HepG2 (cell line): ENCODE measurements around the gene HSD17B2. TPM values are rescaled to one million over a fixed set of nuclear protein-coding genes. Genes with fewer than 3 reads are reported as not detected.
A peak's percentile ranks its signal among the peaks of the same experiment; 100 is the strongest.

Experiments
- ATAC-seq: fragments of 200-7000 bp; cut with Tn5 transposase; 3 replicates; pipeline ENCODE4 v1.9.1; 2020; ENCODE audit warnings: mild to moderate bottlenecking, moderate library complexity
- BruUV-seq: library from RNA; stranded (reverse); fragments of 400-500 nt; replicated peaks from 2 replicates; lab custom pipeline; 2021; lab: Mats Ljungman, UMichigan
- CTCF ChIA-PET: fragments of 300-600 bp; formaldehyde crosslinking; extraction: SDS; loops from one replicate; lab custom pipeline; 2021; ENCODE audit warnings: low total read pairs, inconsistent platforms, low intra/inter-chr PET ratio; lab: Yijun Ruan, JAX
- POLR2A ChIA-PET: fragments of 350-600 bp; sonication (Branson Sonifier 250); formaldehyde crosslinking; loops from one replicate; lab custom pipeline; 2020; ENCODE audit warnings: antibody characterized with exemption, inconsistent platforms; lab: Yijun Ruan, JAX
- DNase-seq: peaks from one replicate; pipeline ENCODE4 v3.0.0-alpha.2; 2015; ENCODE audit warnings: low spot score
- FAIRE-seq: peaks from 3 replicates; lab custom pipeline; 2011; peaks lifted over from hg19 to GRCh38; lab: Jason Lieb, UNC
- H2AFZ ChIP-seq: one replicate; pipeline ENCODE4 v1.6.1; 2011; ENCODE audit warnings: low read length, inconsistent platforms
- H3K27ac ChIP-seq: fragments of 300-600 bp; 3 replicates; pipeline ENCODE4 v1.8.0; 2011; ENCODE audit warnings: mixed run types, mild to moderate bottlenecking, mixed read lengths, low read length, inconsistent platforms; ENCODE audit not compliant: insufficient read depth; ENCODE audit errors: extremely low read length
- H3K27me3 ChIP-seq, 2 experiments: fragments of 200-600 bp in 1 of 2; 2 replicates in 1 of 2; 3 replicates in 1 of 2; pipeline versions ENCODE4 v1.6.0 to v1.8.0; 2011; ENCODE audit warnings: low read length in 2 of 2, mild to moderate bottlenecking in 2 of 2, moderate library complexity in 2 of 2, inconsistent platforms in 1 of 2; ENCODE audit not compliant: insufficient read depth in 2 of 2, control insufficient read depth in 1 of 2
- H3K36me3 ChIP-seq, 2 experiments: fragments of 200-600 bp in 1 of 2; replicated peaks in 1 of 2; 2 replicates in 1 of 2; 3 replicates in 1 of 2; pipeline versions ENCODE4 v1.5.1 to v1.8.0; 2011; ENCODE audit warnings: low read length in 2 of 2, inconsistent platforms in 1 of 2; ENCODE audit not compliant: insufficient read depth in 2 of 2, control insufficient read depth in 1 of 2
- H3K4me1 ChIP-seq: 2 replicates; pipeline ENCODE4 v1.5.1; 2012; ENCODE audit warnings: low read length, inconsistent platforms; ENCODE audit not compliant: insufficient read depth
- H3K4me2 ChIP-seq: 2 replicates; pipeline ENCODE4 v1.6.0; 2011; ENCODE audit warnings: low read depth, low read length, inconsistent platforms
- H3K4me3 ChIP-seq, 3 experiments: fragments of 200-600 bp in 1 of 3; sonication (generic), shearing (Covaris generic) in 1 of 3; replicated peaks in 1 of 3; 2 replicates each; pipeline ENCODE4 v1.5.1; 2011 to 2016; ENCODE audit warnings: low read length in 3 of 3, inconsistent platforms in 2 of 3, low read depth in 2 of 3, mild to moderate bottlenecking in 2 of 3, control low read depth in 1 of 3, mixed read lengths in 1 of 3; ENCODE audit not compliant: insufficient read depth in 1 of 3
- H3K79me2 ChIP-seq: one replicate; pipeline ENCODE4 v1.6.1; 2011; ENCODE audit warnings: low read length, inconsistent platforms; ENCODE audit not compliant: insufficient read depth
- H3K9ac ChIP-seq: 2 replicates; pipeline ENCODE4 v1.6.0; 2011; ENCODE audit warnings: mild to moderate bottlenecking, low read depth, low read length, inconsistent platforms; ENCODE audit not compliant: insufficient read depth
- H3K9me3 ChIP-seq: 2 replicates; pipeline ENCODE4 v1.5.1; 2012; ENCODE audit warnings: mild to moderate bottlenecking, low read length
- H4K20me1 ChIP-seq: 2 replicates; pipeline ENCODE4 v1.6.0; 2011; ENCODE audit warnings: inconsistent platforms, mild to moderate bottlenecking, low read length, moderate library complexity; ENCODE audit not compliant: insufficient read depth
- FUBP1 ChIP-seq: sonication (generic); formaldehyde crosslinking; IDR thresholded peaks from 2 replicates; pipeline ENCODE4 v1.5.1; 2020; ENCODE audit warnings: missing genetic modification reagents, mild to moderate bottlenecking, borderline replicate concordance
- GFI1 ChIP-seq: sonication (generic); formaldehyde crosslinking; IDR thresholded peaks from 2 replicates; pipeline ENCODE4 v1.5.0; 2020; ENCODE audit warnings: missing genetic modification reagents, mild to moderate bottlenecking, borderline replicate concordance
- GPBP1L1 ChIP-seq: sonication (generic); formaldehyde crosslinking; IDR thresholded peaks from 2 replicates; pipeline ENCODE4 v1.5.0; 2020; ENCODE audit warnings: mild to moderate bottlenecking, missing genetic modification reagents
- GTF2F1 ChIP-seq: fragments of 150-350 bp; IDR thresholded peaks from 2 replicates; pipeline ENCODE4 v1.6.1; 2014; ENCODE audit warnings: low read length
- RERE ChIP-seq: IDR thresholded peaks from 2 replicates; pipeline ENCODE4 v1.6.1; 2016; ENCODE audit warnings: low read depth, missing genetic modification reagents, missing compliant biosample characterization
- SATB2 ChIP-seq: sonication (generic); formaldehyde crosslinking; IDR thresholded peaks from 2 replicates; pipeline ENCODE4 v1.5.0; 2020; ENCODE audit warnings: missing genetic modification reagents
- SOX5 ChIP-seq: IDR thresholded peaks from 2 replicates; pipeline ENCODE4 v1.6.1; 2016; ENCODE audit warnings: borderline replicate concordance
- TCF7 ChIP-seq: sonication (generic); IDR thresholded peaks from 2 replicates; pipeline ENCODE4 v1.6.1; 2016; ENCODE audit warnings: antibody characterized with exemption, low read depth
- ZFP91 ChIP-seq: sonication (generic); formaldehyde crosslinking; IDR thresholded peaks from 2 replicates; pipeline ENCODE4 v1.9.0; 2022; ENCODE audit warnings: missing genetic modification reagents, mild to moderate bottlenecking, borderline replicate concordance
- ZNF12 ChIP-seq: sonication (generic); formaldehyde crosslinking; IDR thresholded peaks from 2 replicates; pipeline ENCODE4 v1.5.0; 2020; ENCODE audit warnings: missing genetic modification reagents
- ZNF713 ChIP-seq: sonication (generic); formaldehyde crosslinking; IDR thresholded peaks from 2 replicates; pipeline ENCODE4 v1.4.0; 2020; ENCODE audit warnings: mild to moderate bottlenecking, missing genetic modification reagents
- WGBS: methylation state at CpG from one replicate; pipeline ENCODE4 v1.1.6; 2017; ENCODE audit warnings: low lambda C conversion rate; 5-methylcytosine and 5-hydroxymethylcytosine counted together
- in situ Hi-C: cut with HindIII; loops from 2 replicates; pipeline ENCODE4 v1.10.0; 2017; ENCODE audit warnings: low pct_unique_long_range_greater_than_20kb; ENCODE audit not compliant: extremely low pct_ligation_motif_present
- intact Hi-C: fragments of 100-400 bp; cut with micrococcal nuclease; formaldehyde crosslinking; loops from one replicate; pipeline ENCODE4 v1.10.0; 2022; ENCODE audit not compliant: unreplicated experiment
- polyA plus RNA-seq, 8 experiments: library from polyadenylated mRNA; depleted of rRNA in 3 of 8; stranded (reverse) in 7 of 8; unstranded in 1 of 8; fragments of >200 nt; fragmentation: Illumina TruSeq in 4 of 8; extraction: Trizol in 4 of 8; gene quantifications; 2 replicates each; pipeline versions ENCODE4 v1.2.1 to v1.2.3, GENCODE V29; 2011 to 2016; ENCODE audit warnings: low read depth in 4 of 8, missing spikeins in 1 of 8, mixed read lengths in 1 of 8; ENCODE audit not compliant: insufficient read depth in 1 of 8
- total RNA-seq, 5 experiments: library from RNA; depleted of rRNA; stranded (reverse); fragments of >200 nt; fragmentation: Illumina TruSeq; extraction: Trizol; gene quantifications; 2 replicates each; pipeline ENCODE4 v1.2.3, GENCODE V29; 2016; ENCODE audit warnings: low read depth in 1 of 5

HSD17B2 gene
- total and polyA plus RNA-seq, 2 of the 13 experiments (the other 11 are each of a cell fraction or from before 2014, with no cell fraction given), result 26.3 to 69.3 TPM

- Histone ChIP-seq H2AFZ (no peak overlapping the region), H4K20me1 (no peaks in the 10 kb centered on the region)
- TF ChIP-seq GFI1 (CRISPR knock-in tag), result no peak
- TF ChIP-seq GTF2F1, result no peak
- TF ChIP-seq GPBP1L1, result no peak
- TF ChIP-seq ZNF713 (CRISPR knock-in tag), result no peak
- TF ChIP-seq FUBP1 (CRISPR knock-in tag), result no peak
- TF ChIP-seq TCF7, result no peak
- TF ChIP-seq ZFP91, result no peak
- no peak for TF ChIP-seq RERE
- TF ChIP-seq SOX5, result peak; percentile 32; the same call in 1 of the 2 replicates
- no peak for TF ChIP-seq SATB2 (CRISPR knock-in tag)
- TF ChIP-seq ZNF12 (CRISPR knock-in tag), result no peak
Measured at GRCh38 chr16:82063456-82064082, 28.5 kb downstream of the HSD17B2 start.

More at GRCh38 chr16:82063456-82064082, 28.5 kb downstream of the HSD17B2 start:
- Histone ChIP-seq H3K4me3 (no peak overlapping the region), H3K4me1 (peaks cover 93% of the 10 kb centered on the region), H3K4me2 (peak overlapping the region; percentile 56), H3K27ac (peak overlapping the region; percentile 54), H3K9ac (0 out of 2 replicates have a peak overlapping the region, but pooled peaks have one; percentile 12), H3K9me3 (no peaks in the 10 kb centered on the region), H3K27me3 (no peaks in the 10 kb centered on the region), H3K79me2 (peaks cover 29% of the 10 kb centered on the region), H3K36me3 (peaks cover 0 to 6% of the 10 kb centered on the region in 2 experiments; a peak in 3 of 5 replicates)
- 38% methylated on average over 5 of the region's 5 CpGs for WGBS
- DNase-seq (peak; percentile 61), ATAC-seq (peak; percentile 10; the same call in 2 of the 3 replicates), FAIRE-seq (no peak)
- BruUV-seq, result no TSS peak
- in situ Hi-C loops (no loop called here), intact Hi-C loops (loop anchor here (2.0 kb wide), 1 partner anchor 29 kb away; the partner anchor contains the start of gene HSD17B2)
- CTCF ChIA-PET, result no interaction called here
- POLR2A ChIA-PET, result interaction anchor here (2.4 kb wide), 1 partner anchor 19 kb away, joined by 5 read pairs; no protein-coding TSS in a partner anchor
